ENCODE results near the gene ADAMTS1. TPM values are rescaled to one million over a fixed set of nuclear protein-coding genes. Genes with fewer than 3 reads are reported as not detected.

Gene ADAMTS1
- total and polyA plus RNA-seq, 5 donors from 2014 or later: 0.03 to 0.32 TPM; not detected in 3

DNA sequence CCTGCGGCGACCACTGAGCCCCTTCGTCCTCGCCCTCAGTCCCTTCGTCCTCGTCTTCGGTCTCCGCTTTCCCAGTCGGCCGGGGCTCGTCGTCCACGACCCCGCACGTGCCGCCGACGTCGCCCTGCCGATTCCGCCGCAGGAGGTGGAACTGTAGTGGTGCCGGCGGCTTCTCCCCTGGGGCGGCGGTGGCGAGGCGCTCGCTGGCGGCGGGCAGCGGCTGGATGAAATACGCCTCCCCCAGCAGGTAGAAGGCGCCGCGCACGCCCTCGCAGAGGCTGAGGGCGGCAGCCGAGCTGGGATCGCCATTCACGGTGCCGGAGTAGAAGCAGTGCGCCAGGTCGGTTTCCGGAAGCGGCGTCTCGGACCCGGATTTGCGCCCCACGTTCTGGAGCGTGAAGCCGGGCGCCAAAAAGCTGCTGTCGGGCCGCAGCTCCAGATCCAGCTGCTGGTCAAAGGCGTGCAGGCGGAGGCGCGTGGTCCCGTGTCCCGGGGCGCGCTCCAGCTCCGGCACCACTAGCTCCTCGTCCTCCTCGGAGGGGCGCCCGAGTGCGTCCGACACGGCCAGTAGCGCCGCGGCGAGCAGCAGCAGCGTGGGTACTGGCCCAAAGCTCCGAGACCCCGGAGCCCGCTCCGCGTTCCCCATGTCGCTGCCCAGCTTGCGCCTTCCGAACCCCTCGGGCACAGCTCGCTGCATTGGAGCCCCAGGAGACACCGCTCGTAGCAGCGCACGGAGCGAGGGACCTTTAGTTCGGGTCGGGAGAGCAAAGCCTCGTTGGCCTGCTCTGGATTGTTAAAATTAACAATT is 747 bp downstream of the ADAMTS1 start:
- Mint-ChIP-seq H3K4me1 (peaks cover 0 to 32% (median 20%) of the 10 kb centered on the region in 4 donors), H3K27ac (no peak overlapping the region), H3K4me3 (peak overlapping the region in 2 of 4 donors; percentile 66 to 68), H3K27me3 (peaks cover 66% of the 10 kb centered on the region), H3K36me3 (no peaks in the 10 kb centered on the region), H3K9me3 (peaks cover 0 to 3% (median 0%) of the 10 kb centered on the region in 7 donors)
- Histone ChIP-seq H3K27ac (ENCODE audit: insufficient read depth, low read length, poor library complexity, severe bottlenecking) (no peak overlapping the region), H3K27me3 (ENCODE audit: control insufficient read depth, insufficient read depth, low read length) (peaks cover 30% of the 10 kb centered on the region), H3K9me3 (ENCODE audit: control insufficient read depth in 2 of 2, low read length in 2 of 2) (no peaks in the 10 kb centered on the region), H3K36me3 (ENCODE audit: control insufficient read depth, insufficient read depth, low read length) (no peaks in the 10 kb centered on the region), H3K4me1 (ENCODE audit: control insufficient read depth, insufficient read depth, low read length, poor library complexity, severe bottlenecking) (peaks cover 8% of the 10 kb centered on the region), H3K4me3 (ENCODE audit: low read depth, low read length) (no peak overlapping the region)
- DNase-seq: no peak
- no peak for ATAC-seq (ENCODE audit: low read depth in 2 of 2)

DNA sequence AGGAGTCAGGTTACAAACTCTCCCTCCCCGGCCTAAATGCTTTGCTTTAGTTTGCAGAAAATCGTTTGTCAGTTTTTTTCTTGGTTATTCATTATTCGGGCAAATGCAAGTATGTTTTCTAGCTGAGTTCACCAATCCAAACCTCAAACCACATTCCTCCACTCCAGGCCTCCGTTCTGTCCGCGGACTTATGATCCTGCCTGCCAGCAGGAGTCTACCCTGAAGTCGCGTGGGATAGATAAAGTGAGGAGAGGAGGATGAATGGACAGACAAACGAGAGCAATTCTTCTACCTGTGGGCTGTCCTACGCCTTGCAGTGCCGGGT is 1.3 kb downstream of the ADAMTS1 start:
- Histone ChIP-seq H3K36me3 (ENCODE audit: control insufficient read depth, insufficient read depth, low read length) (no peaks in the 10 kb centered on the region), H3K27ac (ENCODE audit: insufficient read depth, low read length, poor library complexity, severe bottlenecking) (no peak overlapping the region), H3K9me3 (ENCODE audit: control insufficient read depth in 2 of 2, low read length in 2 of 2) (no peaks in the 10 kb centered on the region), H3K27me3 (ENCODE audit: control insufficient read depth, insufficient read depth, low read length) (peaks cover 25% of the 10 kb centered on the region), H3K4me1 (ENCODE audit: control insufficient read depth, insufficient read depth, low read length, poor library complexity, severe bottlenecking) (peaks cover 8% of the 10 kb centered on the region), H3K4me3 (ENCODE audit: low read depth, low read length) (no peak overlapping the region)
- Mint-ChIP-seq H3K4me3 (peak overlapping the region in 3 of 4 donors; percentile 66 to 84 (median 68)), H3K4me1 (peaks cover 0 to 32% (median 20%) of the 10 kb centered on the region in 4 donors), H3K27me3 (peaks cover 61% of the 10 kb centered on the region), H3K9me3 (peaks cover 0 to 3% (median 0%) of the 10 kb centered on the region in 7 donors), H3K27ac (no peak overlapping the region), H3K36me3 (no peaks in the 10 kb centered on the region)
- no peak for ATAC-seq (ENCODE audit: low read depth in 2 of 2)
- no peak for DNase-seq

- H3K36me3 Mint-ChIP-seq: no peaks in the 10 kb centered on the region
- peak in 1 of 3 donors; percentile 47 for DNase-seq
- H3K9me3 Mint-ChIP-seq: peaks cover 0 to 3% (median 0%) of the 10 kb centered on the region in 7 donors
- Histone ChIP-seq H3K4me3 (ENCODE audit: low read depth, low read length) (no peak overlapping the region), H3K27me3 (ENCODE audit: control insufficient read depth, insufficient read depth, low read length) (peaks cover 25% of the 10 kb centered on the region), H3K27ac (ENCODE audit: insufficient read depth, low read length, poor library complexity, severe bottlenecking) (no peak overlapping the region), H3K36me3 (ENCODE audit: control insufficient read depth, insufficient read depth, low read length) (no peaks in the 10 kb centered on the region), H3K9me3 (ENCODE audit: control insufficient read depth in 2 of 2, low read length in 2 of 2) (no peaks in the 10 kb centered on the region), H3K4me1 (ENCODE audit: control insufficient read depth, insufficient read depth, low read length, poor library complexity, severe bottlenecking) (peaks cover 8% of the 10 kb centered on the region)
- H3K27me3 Mint-ChIP-seq: peaks cover 56% of the 10 kb centered on the region
- peaks cover 0 to 32% (median 20%) of the 10 kb centered on the region in 4 donors for H3K4me1 Mint-ChIP-seq
- peak overlapping the region in 1 of 3 donors; percentile 38 for H3K27ac Mint-ChIP-seq
- peak in 1 of 2 donors; percentile 37 for ATAC-seq (ENCODE audit: low read depth in 2 of 2)
- H3K4me3 Mint-ChIP-seq: peak overlapping the region in 2 of 4 donors; percentile 66 to 68
Measured at GRCh38 chr21:26842974-26843932, 2.0 kb downstream of the ADAMTS1 start.

GRCh38 chr21:26842300-26842699 is 2.9 kb downstream of the ADAMTS1 start:
- Histone ChIP-seq H3K27me3 (ENCODE audit: control insufficient read depth, insufficient read depth, low read length) (peaks cover 16% of the 10 kb centered on the region), H3K4me1 (ENCODE audit: control insufficient read depth, insufficient read depth, low read length, poor library complexity, severe bottlenecking) (peaks cover 8% of the 10 kb centered on the region), H3K27ac (ENCODE audit: insufficient read depth, low read length, poor library complexity, severe bottlenecking) (no peak overlapping the region), H3K4me3 (ENCODE audit: low read depth, low read length) (no peak overlapping the region), H3K9me3 (ENCODE audit: control insufficient read depth in 2 of 2, low read length in 2 of 2) (no peaks in the 10 kb centered on the region), H3K36me3 (ENCODE audit: control insufficient read depth, insufficient read depth, low read length) (no peaks in the 10 kb centered on the region)
- H3K4me1 Mint-ChIP-seq: peaks cover 0 to 30% (median 20%) of the 10 kb centered on the region in 4 donors
- DNase-seq: no peak
- H3K27me3 Mint-ChIP-seq: peaks cover 49% of the 10 kb centered on the region
- no peaks in the 10 kb centered on the region for H3K36me3 Mint-ChIP-seq
- H3K9me3 Mint-ChIP-seq: peaks cover 0 to 3% (median 0%) of the 10 kb centered on the region in 7 donors
- no peak overlapping the region for H3K27ac Mint-ChIP-seq
- no peak for ATAC-seq (ENCODE audit: low read depth in 2 of 2)
- peak overlapping the region in 1 of 4 donors; percentile 71 for H3K4me3 Mint-ChIP-seq

DNA sequence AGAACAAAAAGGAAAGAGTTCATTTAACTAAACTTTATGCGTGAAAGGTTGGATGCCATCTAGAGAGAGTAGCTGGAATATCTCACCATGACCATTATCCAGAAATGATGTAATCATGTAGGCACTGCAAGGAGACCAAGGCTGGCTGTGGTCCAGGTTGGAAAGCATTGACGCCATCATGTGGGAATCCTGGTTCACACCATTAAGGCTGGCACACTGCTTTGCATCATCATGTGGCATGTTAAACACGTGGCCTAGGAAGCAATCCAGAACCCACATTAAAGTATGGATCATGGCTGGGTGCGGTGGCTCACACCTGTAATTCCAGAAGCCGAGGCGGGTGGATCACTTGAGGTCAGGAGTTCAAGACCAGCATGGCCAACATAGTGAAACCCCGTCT is 4.3 kb downstream of the ADAMTS1 start:
- Histone ChIP-seq H3K4me1 (ENCODE audit: control insufficient read depth, insufficient read depth, low read length, poor library complexity, severe bottlenecking) (peaks cover 3% of the 10 kb centered on the region), H3K27me3 (ENCODE audit: control insufficient read depth, insufficient read depth, low read length) (peaks cover 11% of the 10 kb centered on the region), H3K27ac (ENCODE audit: insufficient read depth, low read length, poor library complexity, severe bottlenecking) (no peak overlapping the region), H3K4me3 (ENCODE audit: low read depth, low read length) (no peak overlapping the region), H3K36me3 (ENCODE audit: control insufficient read depth, insufficient read depth, low read length) (no peaks in the 10 kb centered on the region), H3K9me3 (ENCODE audit: control insufficient read depth in 2 of 2, low read length in 2 of 2) (no peaks in the 10 kb centered on the region)
- peaks cover 35% of the 10 kb centered on the region for H3K27me3 Mint-ChIP-seq
- peaks cover 0 to 17% (median 12%) of the 10 kb centered on the region in 4 donors for H3K4me1 Mint-ChIP-seq
- peaks cover 0 to 3% (median 0%) of the 10 kb centered on the region in 7 donors for H3K9me3 Mint-ChIP-seq
- no peak for ATAC-seq (ENCODE audit: low read depth in 2 of 2)
- DNase-seq: no peak
- H3K36me3 Mint-ChIP-seq: no peaks in the 10 kb centered on the region
- H3K4me3 Mint-ChIP-seq: no peak overlapping the region
- H3K27ac Mint-ChIP-seq: no peak overlapping the region

DNA sequence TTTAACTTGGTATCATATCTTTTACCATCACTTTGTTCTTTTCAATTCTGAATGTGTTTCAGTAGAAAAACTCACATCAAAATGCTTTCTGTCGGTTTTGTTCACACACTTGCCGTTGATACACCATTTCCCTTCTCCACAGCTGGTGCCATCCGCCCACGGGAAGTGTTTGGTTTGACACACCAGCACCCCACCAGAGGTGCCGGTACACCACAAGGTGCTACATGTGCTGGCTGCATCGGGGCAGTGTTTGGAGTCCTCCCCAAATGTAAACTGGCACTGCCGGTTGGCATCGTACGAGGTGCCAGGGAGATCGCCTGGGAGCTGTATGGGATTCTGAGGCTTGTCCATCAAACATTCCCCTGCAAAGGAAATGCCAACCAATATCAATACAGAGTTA is 5.0 kb downstream of the ADAMTS1 start:
- Histone ChIP-seq H3K9me3 (ENCODE audit: control insufficient read depth in 2 of 2, low read length in 2 of 2) (no peaks in the 10 kb centered on the region), H3K27ac (ENCODE audit: insufficient read depth, low read length, poor library complexity, severe bottlenecking) (no peak overlapping the region), H3K36me3 (ENCODE audit: control insufficient read depth, insufficient read depth, low read length) (no peaks in the 10 kb centered on the region), H3K4me1 (ENCODE audit: control insufficient read depth, insufficient read depth, low read length, poor library complexity, severe bottlenecking) (peaks cover under 1% of the 10 kb centered on the region), H3K4me3 (ENCODE audit: low read depth, low read length) (no peak overlapping the region), H3K27me3 (ENCODE audit: control insufficient read depth, insufficient read depth, low read length) (peaks cover 11% of the 10 kb centered on the region)
- Mint-ChIP-seq H3K27me3 (peaks cover 30% of the 10 kb centered on the region), H3K4me3 (peak overlapping the region in 1 of 4 donors; percentile 23), H3K27ac (no peak overlapping the region), H3K4me1 (peaks cover 0 to 13% (median 10%) of the 10 kb centered on the region in 4 donors), H3K9me3 (peaks cover 0 to 3% (median 0%) of the 10 kb centered on the region in 7 donors), H3K36me3 (no peaks in the 10 kb centered on the region)
- ATAC-seq (ENCODE audit: low read depth in 2 of 2) (no peak), DNase-seq (no peak)

DNA sequence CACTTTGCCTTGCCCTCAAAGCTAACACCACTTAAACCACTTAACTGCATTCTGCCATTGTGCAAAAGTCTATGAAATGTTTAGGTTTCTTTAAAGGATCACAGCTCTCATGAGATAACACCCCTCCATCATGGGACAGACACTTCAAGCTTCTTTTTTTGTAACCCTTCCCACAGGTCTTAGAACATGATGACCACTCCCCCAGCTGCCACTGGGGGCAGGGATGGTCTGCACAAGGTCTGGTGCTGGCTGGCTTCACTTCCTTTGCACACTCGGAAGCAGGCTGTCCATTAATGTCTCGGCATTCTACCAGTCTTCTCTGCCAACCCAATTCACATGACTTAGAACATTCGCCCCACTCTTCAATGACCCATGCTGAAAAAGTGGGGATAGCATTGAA is 7.7 kb downstream of the ADAMTS1 start:
- Histone ChIP-seq H3K36me3 (ENCODE audit: control insufficient read depth, insufficient read depth, low read length) (no peaks in the 10 kb centered on the region), H3K9me3 (ENCODE audit: control insufficient read depth in 2 of 2, low read length in 2 of 2) (no peaks in the 10 kb centered on the region), H3K4me3 (ENCODE audit: low read depth, low read length) (no peak overlapping the region), H3K27me3 (ENCODE audit: control insufficient read depth, insufficient read depth, low read length) (peaks cover 2% of the 10 kb centered on the region), H3K27ac (ENCODE audit: insufficient read depth, low read length, poor library complexity, severe bottlenecking) (no peak overlapping the region), H3K4me1 (ENCODE audit: control insufficient read depth, insufficient read depth, low read length, poor library complexity, severe bottlenecking) (no peaks in the 10 kb centered on the region)
- Mint-ChIP-seq H3K9me3 (peaks cover 0 to 3% (median 0%) of the 10 kb centered on the region in 7 donors), H3K27ac (no peak overlapping the region), H3K36me3 (no peaks in the 10 kb centered on the region), H3K4me3 (no peak overlapping the region), H3K4me1 (no peaks in the 10 kb centered on the region), H3K27me3 (peaks cover 15% of the 10 kb centered on the region)
- ATAC-seq (ENCODE audit: low read depth in 2 of 2): no peak
- no peak for DNase-seq

Data from CD4-positive, CD25-positive, alpha-beta regulatory T cell (primary cell).